ENCODE measurements around the gene DLX6.

DLX6 gene

GRCh38 chr7:96996111-96996957, 9.0 kb upstream of the DLX6 start:
- TF ChIP-seq ZFX (IDR thresholded peaks at IDR 0.05; ENCODE audit: borderline replicate concordance) = no peak
- TF ChIP-seq CTCF (IDR thresholded peaks at IDR 0.05) = no peak
- H3K27ac ChIP-seq = no peak overlapping the region

- TF ChIP-seq CTCF (IDR thresholded peaks at IDR 0.05) = no peak
- TF ChIP-seq ZFX (IDR thresholded peaks at IDR 0.05; ENCODE audit: borderline replicate concordance) = no peak
- H3K27ac ChIP-seq = no peak overlapping the region
These were observed 8.3 kb upstream of the DLX6 start for GRCh38 chr7:96996958-96997511.

- TF ChIP-seq ZFX (IDR thresholded peaks at IDR 0.05; ENCODE audit: borderline replicate concordance) = no peak
- no peak for TF ChIP-seq CTCF (IDR thresholded peaks at IDR 0.05)
- no peak overlapping the region for H3K27ac ChIP-seq
These were observed 7.8 kb upstream of the DLX6 start for GRCh38 chr7:96997512-96998032.

- TF ChIP-seq ZFX (IDR thresholded peaks at IDR 0.05; ENCODE audit: borderline replicate concordance) (no peak), CTCF (IDR thresholded peaks at IDR 0.05) (no peak)
- H3K27ac ChIP-seq = no peak overlapping the region
These were observed 7.0 kb upstream of the DLX6 start for GRCh38 chr7:96998333-96998732.

- no peak overlapping the region for H3K27ac ChIP-seq
- no peak for TF ChIP-seq CTCF (IDR thresholded peaks at IDR 0.05)
- TF ChIP-seq ZFX (IDR thresholded peaks at IDR 0.05; ENCODE audit: borderline replicate concordance) = no peak
These were observed 6.6 kb upstream of the DLX6 start for GRCh38 chr7:96998744-96999143.

- no peak overlapping the region for H3K27ac ChIP-seq
- TF ChIP-seq ZFX (IDR thresholded peaks at IDR 0.05; ENCODE audit: borderline replicate concordance) (no peak), CTCF (IDR thresholded peaks at IDR 0.05) (no peak)
These were observed 4.1 kb upstream of the DLX6 start for GRCh38 chr7:97001221-97001620.
